ENCODE results near the gene BRSK1.
A peak's percentile ranks its signal among the peaks of the same experiment; 100 is the strongest.

Gene BRSK1

GRCh38 chr19:55353803-55354697 lies 70.3 kb downstream of the BRSK1 start:
- TF ChIP-seq REST (IDR thresholded peaks at IDR 0.05; ENCODE audit: low read depth) (no peak), ZBTB7A (IDR thresholded peaks at IDR 0.05; ENCODE audit: low read depth) (0 out of 2 replicates have a peak, but pooled peaks have one; percentile 17)

GRCh38 chr19:55354698-55355212 lies 71.0 kb downstream of the BRSK1 start, which contains the start of gene COX6B2:
Gene COX6B2 (minus strand): TSS chr19:55354719. CDS start chr19:55354521, 198 bp downstream.
- TF ChIP-seq CREB1 (IDR thresholded peaks at IDR 0.05; ENCODE audit: low read depth) (no peak), TEAD4 (IDR thresholded peaks at IDR 0.05) (no peak), NFIC (IDR thresholded peaks at IDR 0.05) (no peak), REST (IDR thresholded peaks at IDR 0.05; ENCODE audit: low read depth) (no peak), MAX (IDR thresholded peaks at IDR 0.05) (no peak), RAD21 (IDR thresholded peaks at IDR 0.05; ENCODE audit: low read depth) (no peak), TCF12 (IDR thresholded peaks at IDR 0.05; ENCODE audit: low read depth) (no peak), TAF1 (IDR thresholded peaks at IDR 0.05; ENCODE audit: low read depth) (no peak), CEBPB (IDR thresholded peaks at IDR 0.05) (no peak), EP300 (IDR thresholded peaks at IDR 0.05; ENCODE audit: borderline replicate concordance) (no peak), ZBTB7A (IDR thresholded peaks at IDR 0.05; ENCODE audit: low read depth) (no peak), YY1 (IDR thresholded peaks at IDR 0.05; ENCODE audit: low read depth) (no peak), EGR1 (IDR thresholded peaks at IDR 0.05) (no peak), FOXM1 (IDR thresholded peaks at IDR 0.05; ENCODE audit: borderline replicate concordance, low read depth) (no peak), USF1 (IDR thresholded peaks at IDR 0.05) (no peak)

GRCh38 chr19:55355213-55355821 lies 71.5 kb downstream of the BRSK1 start:
- TF ChIP-seq TAF1 (IDR thresholded peaks at IDR 0.05; ENCODE audit: low read depth), result no peak
- 0 out of 2 replicates have a peak, but pooled peaks have one; percentile 7 for TF ChIP-seq NFIC (IDR thresholded peaks at IDR 0.05)

- TF ChIP-seq CEBPB (IDR thresholded peaks at IDR 0.05), result no peak
These were observed 74.7 kb downstream of the BRSK1 start for GRCh38 chr19:55358493-55358892.

- TF ChIP-seq MAX (IDR thresholded peaks at IDR 0.05), result no peak
- TF ChIP-seq REST (IDR thresholded peaks at IDR 0.05; ENCODE audit: low read depth), result no peak
These were observed 75.4 kb downstream of the BRSK1 start for GRCh38 chr19:55358943-55359908.
